Testis (tissue), 3 donors: ENCODE results near the gene PLPPR3. TPM values are rescaled to one million over a fixed set of nuclear protein-coding genes. Genes with fewer than 3 reads are reported as not detected.

Experiments used
- DNase-seq: peaks from one replicate; pipeline ENCODE4 v3.0.0-alpha.2; 2019
- H3K27ac ChIP-seq, 2 donors: fragments of 200-600 bp; sonication (generic); one replicate each; pipeline ENCODE4 v1.5.1; 2019
- H3K27me3 ChIP-seq: fragments of 200-600 bp; sonication (generic); one replicate; pipeline ENCODE4 v1.5.1; 2019
- H3K36me3 ChIP-seq: fragments of 200-600 bp; sonication (generic); one replicate; pipeline ENCODE4 v1.5.1; 2017; ENCODE audit warnings: low read depth; ENCODE audit errors: missing control alignments
- H3K4me1 ChIP-seq: fragments of 200-600 bp; sonication (generic); one replicate; pipeline ENCODE4 v1.5.1; 2019
- H3K4me3 ChIP-seq, 2 donors: fragments of 200-600 bp; sonication (generic); one replicate each; pipeline ENCODE4 v1.5.1; 2017 to 2019
- H3K9me3 ChIP-seq: fragments of 200-600 bp; sonication (generic); one replicate; pipeline ENCODE4 v1.5.1; 2017
- CTCF ChIP-seq, 3 experiments: fragments of 450-650 bp in 2 of 3; fragments of 200-600 bp in 1 of 3; sonication (generic) in 1 of 3; IDR thresholded peaks; one replicate each; pipeline ENCODE4 v1.5.1; 2016 to 2019; ENCODE audit warnings: antibody characterized with exemption in 3 of 3, mild to moderate bottlenecking in 2 of 3, moderate library complexity in 1 of 3
- POLR2A ChIP-seq: fragments of 450-650 bp; IDR thresholded peaks from one replicate; pipeline ENCODE4 v1.6.1; 2017; ENCODE audit warnings: antibody characterized with exemption, mild to moderate bottlenecking, moderate library complexity
- WGBS, 2 donors: methylation state at CpG; one replicate each; pipeline ENCODE4 v1.1.5; 2018; 5-methylcytosine and 5-hydroxymethylcytosine counted together
- intact Hi-C: fragments of 100-400 bp; cut with DNase I; formaldehyde crosslinking; loops from one replicate; pipeline ENCODE4 v1.15.1; 2023; ENCODE audit warnings: low total_unique reads
- polyA plus RNA-seq: library from polyadenylated mRNA; stranded (reverse); fragments of 350-450 nt; fragmentation: Illumina TruSeq; extraction: RNeasy Lipid Tissue Mini Kit (QIAGEN cat#74804); gene quantifications from one replicate; pipeline ENCODE4 v1.2.3, GENCODE V29; 2014; ENCODE audit warnings: low read depth, low replicate concordance; ENCODE audit not compliant: insufficient read depth
- total RNA-seq, 2 donors: library from RNA; depleted of rRNA; stranded (reverse); fragments of >200 nt; gene quantifications; one replicate each; pipeline ENCODE4 v1.2.3, GENCODE V29; 2016

The PLPPR3 gene
- total and polyA plus RNA-seq, 3 donors from 2014 or later, result 2.7 to 20.1 (median 16.9) TPM

- Histone ChIP-seq H3K27ac (no peak overlapping the region), H3K4me1 (no peaks in the 10 kb centered on the region), H3K4me3 (no peak overlapping the region), H3K36me3 (no peaks in the 10 kb centered on the region), H3K9me3 (no peaks in the 10 kb centered on the region), H3K27me3 (no peaks in the 10 kb centered on the region)
- DNase-seq, result no peak
- 63 to 76% methylated on average over 14 of the region's 14 CpGs for WGBS, 2 donors
- TF ChIP-seq CTCF (IDR thresholded peaks at IDR 0.05) (no peak), POLR2A (no peak)
- intact Hi-C loops, result no loop called here
Measured at GRCh38 chr19:768424-768823, 53.3 kb downstream of the PLPPR3 start.

DNA sequence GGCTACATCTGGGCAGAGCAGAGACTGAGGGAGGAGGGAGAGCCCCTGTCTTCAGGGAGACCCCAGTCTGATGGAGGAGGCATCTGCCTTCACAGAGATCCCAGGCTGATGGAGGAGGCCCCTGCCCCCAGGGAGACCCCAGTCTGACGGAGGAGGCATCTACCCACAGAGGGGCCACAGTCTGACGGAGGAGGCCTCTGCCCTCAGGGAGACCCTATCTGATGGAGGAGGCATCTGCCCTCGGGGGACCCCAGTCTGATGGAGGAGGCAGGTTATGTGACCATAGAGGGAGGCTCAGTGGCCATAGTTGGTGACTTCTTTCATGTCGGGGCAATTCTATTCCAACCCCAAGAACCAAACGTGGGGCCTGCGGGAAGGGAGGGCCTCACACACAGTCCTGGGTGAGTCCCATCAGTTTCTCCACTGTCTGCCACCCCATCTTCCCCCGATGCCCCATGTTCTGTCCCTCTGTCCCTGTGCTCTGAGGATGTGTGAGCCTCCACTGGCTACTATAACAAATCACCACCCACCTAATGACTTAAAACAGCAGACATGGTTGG is 56.5 kb downstream of the PLPPR3 start:
- WGBS, 2 donors, result 85 to 89% methylated on average over 5 to 7 of the region's 7 CpGs

DNA sequence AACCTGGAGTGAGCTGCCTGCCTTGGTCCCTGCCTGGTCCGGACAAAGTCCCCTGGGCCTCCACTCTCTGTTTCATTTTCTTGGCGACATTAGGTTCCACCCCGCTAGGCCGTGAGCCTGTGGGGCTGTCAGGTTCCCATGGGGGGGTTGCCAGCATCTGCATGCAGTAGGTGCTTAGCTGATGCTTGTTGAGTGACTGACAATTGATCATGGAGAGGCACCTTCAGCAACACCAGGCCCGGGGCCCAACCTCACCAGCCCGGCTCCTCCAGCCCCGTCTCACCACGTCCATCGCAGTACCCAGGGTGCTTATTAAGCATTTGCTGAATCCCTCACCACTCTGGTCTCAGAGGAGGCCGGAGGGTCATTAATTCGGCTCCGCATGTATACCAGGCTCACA is 57.5 kb downstream of the PLPPR3 start:
- no peaks in the 10 kb centered on the region for H3K9me3 ChIP-seq
- intact Hi-C loops, result no loop called here
- H3K4me1 ChIP-seq, result no peaks in the 10 kb centered on the region
- no peak for DNase-seq
- H3K4me3 ChIP-seq, result no peak overlapping the region
- WGBS, 2 donors, result 96 to 98% methylated on average over 5 to 12 of the region's 12 CpGs
- H3K27me3 ChIP-seq, result no peaks in the 10 kb centered on the region
- H3K27ac ChIP-seq, result no peak overlapping the region
- no peaks in the 10 kb centered on the region for H3K36me3 ChIP-seq
- no peak for TF ChIP-seq CTCF (IDR thresholded peaks at IDR 0.05)

More for the DNA sequence above, 56.5 kb downstream of the PLPPR3 start:
- no peak overlapping the region for H3K4me3 ChIP-seq
- TF ChIP-seq CTCF (IDR thresholded peaks at IDR 0.05), result no peak
- TF ChIP-seq POLR2A, result no peak
- no peaks in the 10 kb centered on the region for H3K4me1 ChIP-seq
- no peak overlapping the region for H3K27ac ChIP-seq
- intact Hi-C loops, result no loop called here
- no peaks in the 10 kb centered on the region for H3K9me3 ChIP-seq
- no peaks in the 10 kb centered on the region for H3K36me3 ChIP-seq
- H3K27me3 ChIP-seq, result no peaks in the 10 kb centered on the region
- no peak for DNase-seq

- H3K4me3 ChIP-seq, result no peak overlapping the region
- TF ChIP-seq POLR2A (no peak), CTCF (IDR thresholded peaks at IDR 0.05) (no peak)
- intact Hi-C loops, result no loop called here
- no peaks in the 10 kb centered on the region for H3K36me3 ChIP-seq
- H3K27me3 ChIP-seq, result no peaks in the 10 kb centered on the region
- H3K27ac ChIP-seq, result no peak overlapping the region
- no peak for DNase-seq
- no peaks in the 10 kb centered on the region for H3K4me1 ChIP-seq
- WGBS, 2 donors, result 96 to 100% methylated on average over 6 of the region's 6 CpGs
- no peaks in the 10 kb centered on the region for H3K9me3 ChIP-seq
Measured at GRCh38 chr19:763869-764268, 57.9 kb downstream of the PLPPR3 start.

- Histone ChIP-seq H3K9me3 (no peaks in the 10 kb centered on the region), H3K36me3 (no peaks in the 10 kb centered on the region), H3K27me3 (no peaks in the 10 kb centered on the region), H3K4me3 (no peak overlapping the region), H3K4me1 (no peaks in the 10 kb centered on the region), H3K27ac (no peak overlapping the region)
- 90 to 96% methylated on average over 10 of the region's 10 CpGs for WGBS, 2 donors
- DNase-seq, result no peak
- no peak for TF ChIP-seq POLR2A
- TF ChIP-seq CTCF (IDR thresholded peaks at IDR 0.05), result no peak
- intact Hi-C loops, result no loop called here
Measured at GRCh38 chr19:763181-763580, 58.6 kb downstream of the PLPPR3 start.
